ENCODE measurements around the gene SPDYC. TPM values are rescaled to one million over a fixed set of nuclear protein-coding genes. Genes with fewer than 3 reads are reported as not detected.

Gene SPDYC
- total RNA-seq, 1 donor from 2014 or later, result not detected

GRCh38 chr11:65209711-65210360 is 39.8 kb downstream of the SPDYC start:
- Histone ChIP-seq H3K9ac (ENCODE audit: low read length) (no peak overlapping the region), H3K9me3 (ENCODE audit: insufficient read depth, low read depth, low read length) (no peaks in the 10 kb centered on the region), H3K79me2 (ENCODE audit: insufficient read depth, low read length) (no peaks in the 10 kb centered on the region), H3K4me1 (ENCODE audit: insufficient read depth, low read length) (peaks cover 13% of the 10 kb centered on the region), H2AFZ (ENCODE audit: low read depth, low read length) (no peak overlapping the region), H3K27ac (ENCODE audit: low read depth, low read length) (no peak overlapping the region), H3K36me3 (ENCODE audit: insufficient read depth, low read length) (peaks cover 13% of the 10 kb centered on the region), H3K4me3 (ENCODE audit: insufficient read depth, low read depth, low read length) (no peak overlapping the region), H4K20me1 (ENCODE audit: insufficient read depth, low read length) (peaks cover 30% of the 10 kb centered on the region), H3K27me3 (ENCODE audit: insufficient read depth, low read length) (no peaks in the 10 kb centered on the region), H3K4me2 (ENCODE audit: low read length) (no peak overlapping the region)
- H3K4me1 Mint-ChIP-seq (ENCODE audit: low read depth, unreplicated experiment), result peaks cover 8% of the 10 kb centered on the region
- peaks cover 18% of the 10 kb centered on the region for H3K36me3 Mint-ChIP-seq (ENCODE audit: low read depth, unreplicated experiment)
- FAIRE-seq (no peak), DNase-seq (ENCODE audit: low read depth) (no peak)
- no peaks in the 10 kb centered on the region for H3K9me3 Mint-ChIP-seq (ENCODE audit: unreplicated experiment)
- TF ChIP-seq EZH2 (IDR thresholded peaks at IDR 0.05; ENCODE audit: insufficient read depth, low read length) (no peak), CTCF (IDR thresholded peaks at IDR 0.05; ENCODE audit: insufficient read depth, low read depth, low read length) (no peak)
- no peak overlapping the region for H3K27ac Mint-ChIP-seq (ENCODE audit: unreplicated experiment)
- H3K4me3 Mint-ChIP-seq (ENCODE audit: unreplicated experiment), result no peak overlapping the region
- no peaks in the 10 kb centered on the region for H3K27me3 Mint-ChIP-seq (ENCODE audit: low read depth, unreplicated experiment)

GRCh38 chr11:65210361-65210731 is 40.3 kb downstream of the SPDYC start:
- FAIRE-seq, result no peak
- no peaks in the 10 kb centered on the region for H3K9me3 ChIP-seq (ENCODE audit: insufficient read depth, low read depth, low read length)
- H3K27me3 ChIP-seq (ENCODE audit: insufficient read depth, low read length), result no peaks in the 10 kb centered on the region
- no peak overlapping the region for H3K9ac ChIP-seq (ENCODE audit: low read length)
- no peak overlapping the region for H3K4me2 ChIP-seq (ENCODE audit: low read length)
- H3K79me2 ChIP-seq (ENCODE audit: insufficient read depth, low read length), result no peaks in the 10 kb centered on the region
- H3K4me3 ChIP-seq (ENCODE audit: insufficient read depth, low read depth, low read length), result no peak overlapping the region
- H3K4me3 Mint-ChIP-seq (ENCODE audit: unreplicated experiment), result no peak overlapping the region
- peaks cover 18% of the 10 kb centered on the region for H3K36me3 Mint-ChIP-seq (ENCODE audit: low read depth, unreplicated experiment)
- no peak overlapping the region for H2AFZ ChIP-seq (ENCODE audit: low read depth, low read length)
- H3K4me1 ChIP-seq (ENCODE audit: insufficient read depth, low read length), result peaks cover 8% of the 10 kb centered on the region
- H3K36me3 ChIP-seq (ENCODE audit: insufficient read depth, low read length), result peaks cover 13% of the 10 kb centered on the region
- H3K27ac Mint-ChIP-seq (ENCODE audit: unreplicated experiment), result no peak overlapping the region
- no peak for DNase-seq (ENCODE audit: low read depth)
- H3K27ac ChIP-seq (ENCODE audit: low read depth, low read length), result no peak overlapping the region
- no peak for TF ChIP-seq CTCF (IDR thresholded peaks at IDR 0.05; ENCODE audit: insufficient read depth, low read depth, low read length)
- no peak for TF ChIP-seq EZH2 (IDR thresholded peaks at IDR 0.05; ENCODE audit: insufficient read depth, low read length)
- H3K9me3 Mint-ChIP-seq (ENCODE audit: unreplicated experiment), result no peaks in the 10 kb centered on the region
- H3K27me3 Mint-ChIP-seq (ENCODE audit: low read depth, unreplicated experiment), result no peaks in the 10 kb centered on the region
- H4K20me1 ChIP-seq (ENCODE audit: insufficient read depth, low read length), result peaks cover 25% of the 10 kb centered on the region
- H3K4me1 Mint-ChIP-seq (ENCODE audit: low read depth, unreplicated experiment), result peaks cover 8% of the 10 kb centered on the region

- H2AFZ ChIP-seq (ENCODE audit: low read depth, low read length), result no peak overlapping the region
- no peak for DNase-seq (ENCODE audit: low read depth)
- no peaks in the 10 kb centered on the region for H3K9me3 Mint-ChIP-seq (ENCODE audit: unreplicated experiment)
- no peak overlapping the region for H3K27ac ChIP-seq (ENCODE audit: low read depth, low read length)
- no peak overlapping the region for H3K4me3 ChIP-seq (ENCODE audit: insufficient read depth, low read depth, low read length)
- no peaks in the 10 kb centered on the region for H3K79me2 ChIP-seq (ENCODE audit: insufficient read depth, low read length)
- no peaks in the 10 kb centered on the region for H3K9me3 ChIP-seq (ENCODE audit: insufficient read depth, low read depth, low read length)
- H4K20me1 ChIP-seq (ENCODE audit: insufficient read depth, low read length), result peaks cover 21% of the 10 kb centered on the region
- peaks cover 2% of the 10 kb centered on the region for H3K27me3 Mint-ChIP-seq (ENCODE audit: low read depth, unreplicated experiment)
- no peak overlapping the region for H3K4me2 ChIP-seq (ENCODE audit: low read length)
- peaks cover 17% of the 10 kb centered on the region for H3K36me3 Mint-ChIP-seq (ENCODE audit: low read depth, unreplicated experiment)
- no peak overlapping the region for H3K9ac ChIP-seq (ENCODE audit: low read length)
- FAIRE-seq, result no peak
- peaks cover 6% of the 10 kb centered on the region for H3K4me1 ChIP-seq (ENCODE audit: insufficient read depth, low read length)
- H3K4me1 Mint-ChIP-seq (ENCODE audit: low read depth, unreplicated experiment), result peaks cover 8% of the 10 kb centered on the region
- no peak for TF ChIP-seq EZH2 (IDR thresholded peaks at IDR 0.05; ENCODE audit: insufficient read depth, low read length)
- TF ChIP-seq CTCF (IDR thresholded peaks at IDR 0.05; ENCODE audit: insufficient read depth, low read depth, low read length), result no peak
- no peaks in the 10 kb centered on the region for H3K27me3 ChIP-seq (ENCODE audit: insufficient read depth, low read length)
- H3K36me3 ChIP-seq (ENCODE audit: insufficient read depth, low read length), result peaks cover 13% of the 10 kb centered on the region
- H3K27ac Mint-ChIP-seq (ENCODE audit: unreplicated experiment), result no peak overlapping the region
- H3K4me3 Mint-ChIP-seq (ENCODE audit: unreplicated experiment), result no peak overlapping the region
These were observed 40.7 kb downstream of the SPDYC start for GRCh38 chr11:65210748-65211147.

Measured in astrocyte (in vitro differentiated cells and primary cell).